Glomerular visceral epithelial cell (primary cell): ENCODE data around the gene SLC25A42.

ENCODE experiments used
- DNase-seq: peaks from one replicate; pipeline ENCODE4 v3.0.0-alpha.2; 2016; ENCODE audit errors: extremely low spot score

The SLC25A42 gene

GRCh38 chr19:19051478-19052213 is 12.1 kb upstream of the SLC25A42 start:
- no peak for DNase-seq

GRCh38 chr19:19052921-19053320 is 10.9 kb upstream of the SLC25A42 start:
- DNase-seq: no peak

- peak; percentile 52 for DNase-seq
Observed at GRCh38 chr19:19053508-19054314, 10.1 kb upstream of the SLC25A42 start.

DNA sequence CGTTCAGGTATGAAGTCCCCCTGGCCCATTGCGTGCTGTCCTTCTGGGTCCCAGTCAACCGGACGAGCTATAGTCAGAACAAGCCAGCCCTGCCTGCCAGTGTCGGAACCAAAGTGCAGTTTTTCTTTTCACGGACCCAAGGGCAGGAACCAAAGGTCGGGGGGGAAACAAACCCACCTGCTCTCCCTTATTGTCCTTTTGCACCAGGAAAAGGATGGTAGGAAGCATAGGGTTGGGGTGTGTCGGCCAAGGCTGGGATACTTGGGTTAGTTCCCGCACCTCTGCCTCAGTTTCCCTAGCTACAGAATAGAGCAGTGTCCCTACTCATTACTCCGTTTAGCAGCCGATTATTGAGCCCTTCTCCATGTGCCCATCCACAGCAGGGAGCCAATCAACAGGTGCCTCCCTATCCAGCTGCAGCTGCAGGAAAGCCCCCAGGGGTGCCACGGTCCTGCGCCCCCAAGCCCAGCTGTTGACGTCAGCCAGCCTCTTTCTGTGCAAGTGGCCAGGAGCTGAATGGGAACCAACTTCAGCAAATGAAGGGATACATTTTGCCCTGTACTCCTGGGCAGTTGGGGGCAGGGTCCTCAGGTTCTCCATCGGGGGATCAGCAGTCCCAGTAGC is 9.4 kb upstream of the SLC25A42 start:
- no peak for DNase-seq

- no peak for DNase-seq
Observed at GRCh38 chr19:19054939-19055440, 8.8 kb upstream of the SLC25A42 start.

GRCh38 chr19:19055701-19056100 is 8.1 kb upstream of the SLC25A42 start:
- no peak for DNase-seq

DNA sequence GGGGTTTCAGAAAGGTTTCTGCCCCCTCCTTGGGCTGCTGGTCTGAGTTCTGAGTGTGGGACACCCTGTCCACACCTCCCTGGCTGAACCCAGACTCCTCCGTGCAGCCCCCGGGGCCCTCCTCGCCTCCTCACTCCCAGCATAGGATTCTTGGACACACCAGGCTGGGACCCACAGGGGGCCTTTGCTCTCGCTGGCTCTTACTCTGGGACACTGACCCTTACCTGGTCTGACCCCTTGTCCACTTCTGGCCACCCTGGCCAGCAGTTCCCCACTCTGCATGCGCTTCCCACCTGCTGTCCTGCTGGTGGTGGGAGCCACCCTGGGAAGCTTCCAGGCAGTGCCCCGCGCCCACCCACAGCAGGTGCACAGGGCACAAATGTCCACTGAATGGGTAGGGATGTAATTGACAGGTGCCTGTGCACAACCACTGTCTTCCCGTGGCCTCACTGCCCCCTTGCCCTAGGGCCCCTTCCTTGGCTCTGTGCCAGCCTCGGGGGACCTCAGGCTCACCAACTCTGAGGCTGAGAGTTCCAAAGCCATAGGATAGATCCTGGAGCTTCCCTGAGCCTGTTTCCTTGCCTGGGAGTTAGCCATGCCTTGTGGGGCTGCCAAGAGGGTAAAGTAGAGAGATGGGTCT is 7.0 kb upstream of the SLC25A42 start:
- no peak for DNase-seq

- DNase-seq: no peak
Observed at GRCh38 chr19:19057317-19057716, 6.5 kb upstream of the SLC25A42 start.

GRCh38 chr19:19057720-19058119 is 6.1 kb upstream of the SLC25A42 start:
- DNase-seq: no peak

DNA sequence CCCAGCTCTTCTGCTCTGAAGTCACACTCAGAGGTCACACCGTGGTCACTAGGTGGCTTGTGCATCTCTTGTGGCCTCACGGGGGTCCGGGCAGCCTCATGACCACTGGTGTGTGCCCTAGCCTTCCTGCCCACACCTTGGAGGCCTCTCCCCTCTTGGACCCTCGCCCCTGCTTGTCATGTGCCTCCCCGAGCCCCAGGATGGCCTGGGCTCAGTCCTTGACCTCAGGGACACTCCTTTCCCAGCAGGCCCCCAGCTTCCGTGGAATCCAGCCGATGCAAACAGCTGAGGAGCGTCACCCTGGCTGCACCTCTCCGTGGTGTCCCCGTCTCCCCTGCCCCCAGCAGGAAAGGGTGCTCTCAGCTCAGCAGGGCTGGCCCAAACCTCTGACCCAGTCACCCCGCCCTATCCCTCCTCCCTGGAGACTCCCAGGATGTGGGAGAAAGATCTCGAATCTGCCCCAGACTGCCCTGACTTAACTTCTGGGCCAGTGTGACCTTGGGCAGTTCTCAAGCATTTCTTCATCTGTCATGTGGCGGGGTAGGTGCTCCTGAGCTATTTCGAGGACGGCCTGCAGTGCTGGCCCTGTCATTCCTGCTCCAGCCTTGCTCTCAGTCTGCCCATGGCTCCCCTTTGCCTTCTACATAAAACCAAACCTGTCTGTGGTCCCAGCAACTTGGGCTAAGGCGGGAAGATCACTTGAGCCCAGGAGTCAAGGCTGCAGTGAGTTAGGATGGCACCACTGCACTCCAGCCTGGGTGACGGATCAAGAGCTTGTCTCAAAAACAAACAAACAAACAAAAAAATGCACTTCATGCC is 4.6 kb upstream of the SLC25A42 start:
- no peak for DNase-seq

GRCh38 chr19:19059837-19060611 is 3.8 kb upstream of the SLC25A42 start:
- DNase-seq: no peak

DNA sequence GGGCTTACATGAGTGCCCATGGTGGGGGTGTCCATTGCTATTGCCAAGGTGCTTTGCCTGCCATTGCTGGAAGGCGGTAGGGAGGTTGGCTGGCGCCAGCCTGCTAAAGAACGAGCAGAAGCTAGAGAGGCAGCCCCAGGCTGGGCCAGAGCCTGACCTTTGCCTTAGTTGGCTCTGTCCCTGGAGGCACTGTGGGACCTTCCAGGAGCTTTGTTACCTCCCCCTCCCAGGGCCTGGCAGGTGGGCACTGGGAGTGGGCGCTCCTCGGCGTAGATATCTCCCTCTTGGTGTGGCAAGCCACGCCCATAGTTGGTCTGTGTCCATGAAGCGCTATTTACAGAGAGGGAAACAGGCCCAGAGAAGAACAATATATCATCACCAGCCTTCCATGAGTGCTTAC is 2.3 kb upstream of the SLC25A42 start:
- no peak for DNase-seq

- DNase-seq: peak; percentile 56
Observed at GRCh38 chr19:19062454-19063182, 1.2 kb upstream of the SLC25A42 start.

DNA sequence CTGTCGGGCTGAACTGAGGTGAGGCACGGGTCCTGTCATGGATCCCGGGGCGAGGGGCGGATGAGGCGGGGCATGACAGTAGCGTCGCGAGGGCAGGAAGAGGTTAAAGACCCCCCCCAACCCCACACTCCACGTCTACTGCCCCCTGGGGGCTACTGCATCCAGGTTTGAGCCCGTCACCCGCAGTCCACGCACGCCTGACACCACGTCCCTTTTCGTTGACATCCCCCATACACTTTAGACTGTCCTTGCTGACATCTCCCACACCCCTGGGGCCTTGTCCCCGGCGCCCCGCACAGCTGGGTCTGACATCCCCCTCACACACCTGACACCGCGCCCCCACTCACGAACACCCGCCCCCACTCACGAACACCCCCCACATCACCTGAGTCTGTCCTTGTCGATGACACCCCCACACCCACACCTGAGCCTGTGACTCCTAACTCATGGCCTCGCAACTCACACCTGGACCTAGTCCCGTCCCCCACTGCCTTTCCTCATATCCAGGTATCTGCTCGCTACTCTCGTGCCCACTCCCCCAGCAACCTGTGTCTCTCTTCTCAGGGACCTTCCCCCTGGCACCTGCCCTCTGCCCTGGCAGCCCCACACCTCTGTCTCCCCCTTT is 416 bp downstream of the SLC25A42 start:
- no peak for DNase-seq

DNA sequence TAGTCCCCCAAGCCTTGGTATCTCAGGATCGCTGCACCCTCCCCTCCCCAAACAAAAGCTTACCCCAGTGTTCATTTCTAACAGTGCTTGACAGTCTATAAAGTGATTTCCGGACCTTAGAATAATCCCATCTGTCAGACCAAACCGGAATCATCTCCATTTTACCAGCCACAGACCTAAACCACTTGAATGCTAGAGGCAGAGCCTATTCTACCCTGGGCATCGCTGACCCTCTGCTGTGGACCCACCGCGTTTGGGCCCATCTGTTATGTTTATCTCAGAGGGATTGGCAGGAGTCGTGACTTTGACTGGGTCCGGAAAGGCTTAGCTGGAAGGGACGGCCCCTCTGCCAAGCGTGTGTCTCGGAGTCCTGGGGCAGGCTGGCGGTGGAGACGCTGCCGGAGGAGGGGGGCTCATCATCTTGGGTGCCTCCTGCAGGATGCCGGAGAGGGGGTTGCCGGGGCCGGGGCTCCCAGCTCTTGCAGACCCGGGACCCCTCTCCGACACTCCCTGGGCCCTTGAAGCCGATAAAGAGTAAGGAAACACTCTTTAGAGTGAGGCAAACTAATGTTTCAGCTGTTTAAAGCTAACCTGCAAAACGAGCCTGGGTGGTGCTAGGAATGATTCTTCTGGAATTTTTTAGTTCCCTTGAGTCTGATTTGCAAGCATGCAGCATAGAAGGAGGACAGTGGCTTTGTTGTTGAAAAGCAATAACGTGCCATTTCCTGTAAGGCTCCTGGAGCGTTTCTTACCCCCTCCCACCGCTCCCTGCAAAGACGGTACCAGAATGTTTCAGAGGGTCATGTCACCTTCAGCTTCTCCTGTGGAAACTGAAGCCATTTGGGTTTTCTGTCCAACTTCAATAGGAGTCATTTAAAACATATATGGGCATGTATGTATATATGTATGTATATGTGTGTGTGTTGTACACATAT is 1.3 kb downstream of the SLC25A42 start:
- DNase-seq: peak; percentile 18

DNA sequence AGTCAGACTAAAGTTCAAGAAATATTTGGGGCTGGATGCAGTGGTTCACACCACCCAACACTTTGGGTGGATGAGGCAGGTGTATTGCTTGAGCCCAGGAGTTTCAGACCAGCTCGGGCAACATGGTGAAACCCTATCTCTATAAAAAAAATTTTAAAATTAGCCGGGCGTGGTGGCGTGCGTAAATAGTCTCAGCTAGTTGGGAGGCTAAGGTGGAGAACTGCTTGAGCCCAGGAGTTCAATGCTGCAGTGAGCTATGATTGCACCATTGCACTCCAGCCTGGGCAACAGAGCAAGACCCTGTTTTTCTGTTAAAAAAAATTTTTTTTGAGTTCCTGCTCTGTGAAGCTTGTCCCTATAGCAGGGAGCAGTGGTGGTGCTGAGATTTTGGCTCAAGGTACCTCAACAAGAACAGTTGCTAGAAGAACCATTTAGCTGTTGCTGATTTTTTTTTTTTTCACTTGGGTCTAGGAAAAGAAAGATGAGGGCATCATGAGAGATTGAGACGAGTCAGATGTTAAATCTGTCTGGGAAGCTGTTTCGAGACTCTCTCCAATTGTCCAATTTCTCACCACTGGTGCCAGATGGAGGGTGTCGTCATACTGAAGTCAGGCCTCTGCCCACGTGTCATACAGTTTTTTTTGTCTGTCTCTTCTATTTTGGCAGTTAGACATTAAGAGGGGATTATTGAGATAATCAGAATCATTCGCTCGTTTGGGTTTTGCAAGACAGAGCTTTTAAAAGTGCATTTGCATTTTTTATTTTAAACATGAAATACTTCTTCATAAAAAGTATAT is 3.7 kb downstream of the SLC25A42 start:
- DNase-seq: no peak
